ENCODE results near the gene RHOD.
A peak's percentile ranks its signal among the peaks of the same experiment; 100 is the strongest.

RHOD gene

GRCh38 chr11:67082071-67082791, 25.6 kb downstream of the RHOD start:
- DNase-seq: no peak
- Mint-ChIP-seq H3K4me1 (peaks cover 27% of the 10 kb centered on the region), H3K27me3 (ENCODE audit: low read depth, poor library complexity) (peaks cover 4% of the 10 kb centered on the region), H3K4me3 (no peak overlapping the region), H3K9me3 (no peaks in the 10 kb centered on the region), H3K36me3 (ENCODE audit: low read depth) (no peaks in the 10 kb centered on the region), H3K27ac (no peak overlapping the region)
- no peak for TF ChIP-seq CTCF (IDR thresholded peaks at IDR 0.05)

DNA sequence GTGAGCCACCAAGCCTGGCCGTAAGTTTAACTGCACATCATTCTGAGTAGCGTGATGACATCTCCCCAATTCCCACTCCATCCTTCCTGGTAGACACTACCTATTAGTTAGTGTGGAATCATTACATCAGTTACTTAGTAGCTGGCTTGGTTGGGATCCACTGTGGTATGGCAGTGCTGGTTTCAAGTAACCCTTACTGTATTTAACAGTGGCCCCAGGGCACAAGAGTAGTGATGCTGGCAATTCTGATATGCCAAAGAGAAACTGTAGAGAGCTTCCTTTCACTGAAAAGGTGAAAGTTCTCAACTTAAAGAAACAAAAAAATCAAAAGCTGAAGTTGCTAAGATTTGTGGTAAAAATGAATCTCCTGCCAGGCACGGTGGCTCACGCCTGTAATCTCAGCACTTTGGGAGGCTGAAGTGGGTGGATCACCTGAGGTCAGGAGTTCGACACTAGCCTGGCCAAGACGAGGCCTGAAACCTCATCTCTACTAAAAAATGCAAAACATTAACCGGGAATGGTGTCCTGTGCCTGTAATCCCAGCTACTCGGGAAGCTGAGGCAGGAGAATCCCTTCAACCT, 27.2 kb downstream of the RHOD start:
- DNase-seq: no peak
- TF ChIP-seq CTCF (IDR thresholded peaks at IDR 0.05): no peak
- H3K27me3 Mint-ChIP-seq (ENCODE audit: low read depth, poor library complexity): peaks cover 10% of the 10 kb centered on the region
- no peaks in the 10 kb centered on the region for H3K36me3 Mint-ChIP-seq (ENCODE audit: low read depth)
- no peaks in the 10 kb centered on the region for H3K9me3 Mint-ChIP-seq
- H3K4me3 Mint-ChIP-seq: no peak overlapping the region
- H3K4me1 Mint-ChIP-seq: peaks cover 20% of the 10 kb centered on the region
- no peak overlapping the region for H3K27ac Mint-ChIP-seq

DNA sequence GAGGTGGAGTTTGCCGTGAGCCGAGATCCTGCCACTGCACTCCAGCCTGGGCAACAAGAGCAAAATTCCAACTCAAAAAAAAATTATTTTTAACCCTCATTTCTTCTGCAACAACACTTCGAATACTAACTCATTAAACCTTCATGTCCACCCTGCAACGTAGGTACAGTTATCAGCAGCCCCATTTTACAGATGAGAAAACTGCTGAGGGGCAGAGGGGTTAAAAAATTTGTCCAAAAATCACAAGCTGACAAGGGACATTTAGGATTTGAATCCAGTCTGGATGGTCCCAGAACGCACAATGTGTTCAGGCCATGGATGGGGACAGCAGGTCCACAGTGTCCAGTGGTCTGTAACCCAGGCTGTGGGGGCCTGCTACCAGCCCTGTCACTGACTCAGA, 29.0 kb downstream of the RHOD start:
- no peaks in the 10 kb centered on the region for H3K36me3 Mint-ChIP-seq (ENCODE audit: low read depth)
- DNase-seq: no peak
- peaks cover 14% of the 10 kb centered on the region for H3K4me1 Mint-ChIP-seq
- H3K9me3 Mint-ChIP-seq: no peaks in the 10 kb centered on the region
- H3K4me3 Mint-ChIP-seq: no peak overlapping the region
- H3K27ac Mint-ChIP-seq: no peak overlapping the region
- peaks cover 10% of the 10 kb centered on the region for H3K27me3 Mint-ChIP-seq (ENCODE audit: low read depth, poor library complexity)
- TF ChIP-seq CTCF (IDR thresholded peaks at IDR 0.05): no peak

DNA sequence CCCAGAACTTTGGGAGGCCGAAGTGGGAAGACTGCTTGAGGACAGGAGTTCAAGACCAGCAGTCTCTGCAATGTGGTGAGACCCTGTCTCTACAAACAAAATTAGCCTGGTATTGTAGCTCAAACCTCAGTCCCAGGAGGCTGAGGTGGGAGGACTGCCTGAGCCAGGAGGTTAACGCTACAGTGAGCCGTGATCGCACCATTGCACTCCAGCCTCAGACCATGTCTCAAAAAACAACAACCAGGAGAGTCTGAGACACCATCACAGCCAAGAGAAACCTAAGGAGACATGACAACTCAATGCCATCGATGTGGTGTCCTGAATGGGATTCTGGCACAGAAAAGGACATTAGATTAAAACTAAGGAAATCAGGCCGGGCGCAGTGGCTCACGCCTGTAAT, 34.1 kb downstream of the RHOD start:
- Mint-ChIP-seq H3K9me3 (no peaks in the 10 kb centered on the region), H3K4me1 (peaks cover 3% of the 10 kb centered on the region), H3K27me3 (ENCODE audit: low read depth, poor library complexity) (peaks cover 8% of the 10 kb centered on the region), H3K27ac (no peak overlapping the region), H3K36me3 (ENCODE audit: low read depth) (no peaks in the 10 kb centered on the region), H3K4me3 (no peak overlapping the region)
- DNase-seq: no peak
- TF ChIP-seq CTCF (IDR thresholded peaks at IDR 0.05): no peak

DNA sequence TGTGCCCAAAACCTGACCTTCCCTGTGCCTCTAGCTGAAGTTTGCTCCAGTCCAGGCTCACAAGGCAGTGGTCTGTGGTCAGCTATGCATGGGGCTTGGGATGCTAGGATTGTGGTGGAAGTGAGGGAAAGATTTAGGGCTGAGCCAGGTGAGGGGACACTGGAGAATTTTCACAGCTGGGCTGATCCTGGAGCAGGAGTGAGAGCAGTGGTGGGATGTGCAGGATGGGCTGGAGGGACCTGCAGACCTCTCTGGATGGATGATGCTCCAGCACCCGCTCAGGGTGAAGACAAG, 38.5 kb downstream of the RHOD start:
- peaks cover 15% of the 10 kb centered on the region for H3K27me3 Mint-ChIP-seq (ENCODE audit: low read depth, poor library complexity)
- H3K36me3 Mint-ChIP-seq (ENCODE audit: low read depth): no peaks in the 10 kb centered on the region
- H3K4me1 Mint-ChIP-seq: peaks cover 9% of the 10 kb centered on the region
- H3K4me3 Mint-ChIP-seq: no peak overlapping the region
- H3K9me3 Mint-ChIP-seq: no peaks in the 10 kb centered on the region
- no peak for DNase-seq
- H3K27ac Mint-ChIP-seq: no peak overlapping the region
- no peak for TF ChIP-seq CTCF (IDR thresholded peaks at IDR 0.05)

DNA sequence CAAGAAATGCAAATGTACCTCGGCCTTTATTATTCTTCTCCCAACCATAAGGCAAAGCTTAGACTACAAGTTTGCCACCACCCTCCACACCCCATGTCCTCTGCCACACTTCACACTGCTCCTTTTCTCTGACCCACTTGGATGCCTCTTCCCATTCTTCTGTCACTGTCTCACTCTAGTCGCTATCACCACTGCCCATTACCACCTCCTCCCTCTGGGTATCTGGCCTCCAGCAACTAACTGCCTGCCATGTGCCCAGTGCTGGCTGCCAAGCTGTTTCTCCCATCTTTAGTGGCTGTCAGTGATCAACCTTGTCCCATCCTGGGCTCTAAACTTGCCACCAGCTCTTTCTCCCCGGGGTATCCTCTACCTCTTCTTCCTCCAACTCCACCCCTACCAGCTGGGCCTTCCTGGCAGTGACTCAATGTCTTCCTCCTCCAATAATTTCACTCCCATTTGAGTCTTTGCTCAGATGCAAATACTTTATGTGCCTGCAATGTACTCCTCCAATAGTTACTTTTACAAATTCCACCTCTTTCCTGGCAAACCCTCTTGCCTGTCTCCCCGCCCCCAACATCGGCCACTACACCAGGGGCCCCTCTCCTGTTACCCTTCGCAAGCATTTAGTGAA, 42.3 kb downstream of the RHOD start:
- Mint-ChIP-seq H3K27me3 (ENCODE audit: low read depth, poor library complexity) (peaks cover 19% of the 10 kb centered on the region), H3K4me3 (no peak overlapping the region), H3K36me3 (ENCODE audit: low read depth) (no peaks in the 10 kb centered on the region), H3K4me1 (peaks cover 33% of the 10 kb centered on the region), H3K27ac (peak overlapping the region; percentile 31), H3K9me3 (no peaks in the 10 kb centered on the region)
- TF ChIP-seq CTCF (IDR thresholded peaks at IDR 0.05): no peak
- DNase-seq: no peak

Data from nephron progenitor cell (in vitro differentiated cells).